Measurements from ENCODE around the gene SULF2. TPM values are rescaled to one million over a fixed set of nuclear protein-coding genes. Genes with fewer than 3 reads are reported as not detected.
"Not testable (repeated sequence)": the region's sequence is repeated elsewhere in the genome, so short reads cannot be mapped to it uniquely, and the experiment has no call there.

SULF2 gene
- 72.9 and 220 TPM in 2 replicates for total RNA-seq

DNA sequence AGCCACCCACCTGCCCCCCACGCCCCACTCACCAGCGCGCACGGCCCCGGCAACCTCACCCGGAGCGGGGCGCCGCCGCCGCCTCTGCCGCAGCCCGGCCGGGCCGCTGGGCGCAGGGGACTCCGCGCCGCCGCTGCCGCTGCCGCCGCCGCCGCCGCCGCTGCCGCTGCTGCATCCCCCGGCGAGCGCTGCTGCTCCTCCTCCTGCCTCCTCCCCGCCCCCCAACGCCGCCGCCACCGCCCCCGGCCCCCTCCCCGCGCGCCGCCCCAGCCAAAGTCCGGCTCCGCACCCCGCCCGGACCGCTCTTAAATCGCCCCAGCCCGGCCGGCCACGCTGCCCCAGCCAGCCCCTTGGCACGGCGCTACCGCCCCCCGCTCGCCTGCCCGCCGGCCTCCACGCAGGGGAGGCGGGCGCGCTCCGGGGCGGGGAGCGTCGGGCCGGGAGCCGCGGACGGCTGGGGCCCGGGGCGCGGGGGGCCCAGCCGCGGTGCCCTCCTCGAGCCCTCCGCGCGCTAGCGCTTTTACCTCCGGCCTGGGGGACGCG, at the start of gene SULF2:
Gene SULF2 (minus strand): TSS at position 171 of the 543 bp plus-strand sequence. CDS start 28,118 bp downstream, outside the sequence.
- DNase-seq (ENCODE audit: low read depth in 2 of 2), result peak in 1 of 2 donors; percentile 56

DNA sequence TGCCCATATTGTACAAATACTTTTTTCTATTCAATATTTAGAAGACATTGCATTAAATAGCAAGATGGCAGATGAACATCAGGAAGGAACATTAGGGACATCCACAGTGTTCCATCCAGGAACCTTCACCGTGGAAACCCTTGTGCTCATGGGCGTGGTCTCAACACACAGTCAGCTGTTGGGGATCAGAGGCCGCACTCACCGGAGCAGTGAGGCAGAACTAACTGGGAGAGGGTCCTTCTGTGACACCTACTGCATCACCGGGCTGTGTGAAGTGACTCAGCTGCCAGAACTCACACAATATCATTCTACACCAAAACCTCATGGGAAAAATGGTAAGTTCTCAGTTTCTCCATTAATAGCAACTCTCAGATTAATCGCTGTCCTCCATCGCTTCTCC, 46.4 kb upstream of the SULF2 start:
- DNase-seq (ENCODE audit: low read depth in 2 of 2), result not testable (repeated sequence)

DNA sequence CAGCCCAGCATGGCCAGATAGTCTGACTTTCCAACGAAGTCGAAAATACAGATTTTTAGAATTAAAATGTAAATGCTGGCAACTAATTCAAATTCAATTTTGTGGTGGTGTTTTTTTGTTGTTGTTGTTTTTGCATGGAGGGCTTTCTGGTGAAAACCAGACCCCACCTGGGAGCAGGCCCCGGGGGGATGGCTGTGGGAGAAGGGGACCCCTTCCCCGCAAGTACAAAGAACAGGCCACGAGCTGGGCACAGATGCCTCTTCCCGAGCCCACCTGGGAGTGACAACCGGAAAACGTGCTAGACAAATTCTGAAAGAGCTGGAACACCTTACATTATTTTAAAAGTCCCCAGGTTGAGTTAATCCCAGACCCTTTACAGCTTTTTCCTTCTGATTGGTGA, 41.4 kb upstream of the SULF2 start:
- DNase-seq (ENCODE audit: low read depth in 2 of 2), result not testable (repeated sequence)

DNA sequence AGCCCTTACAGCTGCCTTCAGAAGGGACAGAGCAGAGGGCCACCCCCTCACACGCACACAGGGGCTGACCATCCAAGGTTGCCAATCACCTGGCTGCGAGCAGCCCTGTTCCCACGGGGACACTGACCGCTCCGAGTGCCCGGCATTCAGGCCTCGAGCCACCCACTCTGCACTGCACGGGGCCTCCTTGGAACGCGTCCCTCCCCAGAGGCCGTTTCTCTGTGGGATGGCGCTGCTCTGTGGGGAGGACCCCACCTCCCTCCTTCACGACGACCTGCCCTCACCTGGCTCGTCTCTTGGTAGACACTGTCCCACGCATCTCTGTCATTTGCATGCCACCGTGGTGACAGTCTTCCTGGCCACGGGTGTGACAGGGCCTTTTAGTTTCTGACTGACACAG, 40.7 kb upstream of the SULF2 start:
- not testable (repeated sequence) for DNase-seq (ENCODE audit: low read depth in 2 of 2)

DNA sequence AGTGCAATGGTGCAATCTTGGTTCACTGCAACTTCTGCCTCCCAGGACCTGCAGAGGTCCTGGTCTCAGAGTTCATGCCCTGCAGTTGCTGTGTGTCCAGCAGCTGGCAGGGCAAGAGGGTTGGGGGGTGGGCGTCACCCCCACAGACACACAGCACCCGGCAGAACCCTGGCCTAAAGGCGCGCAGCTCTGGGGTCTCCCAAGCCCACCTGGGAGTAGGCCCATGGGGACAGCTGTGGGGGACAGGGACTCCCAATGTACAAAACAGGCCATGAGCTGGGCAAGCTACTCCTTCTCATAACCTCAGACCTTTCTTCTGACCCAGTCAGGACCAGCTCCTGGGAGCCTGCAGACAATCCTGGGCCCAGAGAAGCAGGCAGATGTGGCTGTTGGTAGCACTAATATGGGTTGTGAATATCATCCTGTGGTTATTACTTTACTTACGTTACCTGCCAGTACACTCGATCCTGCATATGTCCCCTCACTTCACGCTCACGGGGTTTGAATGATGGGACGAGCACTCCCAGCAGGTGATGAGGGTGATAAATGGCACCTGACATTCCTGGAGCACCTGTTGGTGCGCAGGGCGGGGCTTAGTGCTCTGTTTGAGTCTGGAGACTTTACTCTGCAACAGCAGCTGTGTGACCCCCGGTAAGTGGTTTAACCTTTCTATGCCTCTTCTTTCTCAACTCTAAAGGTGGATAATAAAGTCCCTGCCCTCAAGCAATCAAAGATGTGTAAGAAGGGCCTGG, 39.9 kb upstream of the SULF2 start:
- DNase-seq (ENCODE audit: low read depth in 2 of 2), result no peak

DNA sequence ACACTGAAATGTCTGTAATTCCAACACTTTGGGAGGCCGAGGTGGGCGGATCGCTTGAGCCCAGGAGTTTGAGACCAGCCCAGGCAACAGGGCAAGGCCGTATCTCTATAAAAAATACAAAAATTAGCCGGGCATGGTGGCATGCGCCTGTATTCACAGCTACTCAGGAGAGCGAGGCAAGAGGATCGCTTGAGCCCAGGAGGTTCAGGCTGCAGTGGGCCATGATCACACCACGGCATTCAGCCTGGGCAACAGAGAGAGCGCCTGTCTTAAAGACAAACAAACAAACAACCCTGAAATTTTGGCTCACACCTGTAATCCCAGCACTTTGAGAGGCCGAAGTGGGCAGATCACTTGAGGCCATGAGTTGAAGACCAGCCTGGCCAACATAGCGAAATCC, 38.7 kb upstream of the SULF2 start:
- not testable (repeated sequence) for DNase-seq (ENCODE audit: low read depth in 2 of 2)

DNA sequence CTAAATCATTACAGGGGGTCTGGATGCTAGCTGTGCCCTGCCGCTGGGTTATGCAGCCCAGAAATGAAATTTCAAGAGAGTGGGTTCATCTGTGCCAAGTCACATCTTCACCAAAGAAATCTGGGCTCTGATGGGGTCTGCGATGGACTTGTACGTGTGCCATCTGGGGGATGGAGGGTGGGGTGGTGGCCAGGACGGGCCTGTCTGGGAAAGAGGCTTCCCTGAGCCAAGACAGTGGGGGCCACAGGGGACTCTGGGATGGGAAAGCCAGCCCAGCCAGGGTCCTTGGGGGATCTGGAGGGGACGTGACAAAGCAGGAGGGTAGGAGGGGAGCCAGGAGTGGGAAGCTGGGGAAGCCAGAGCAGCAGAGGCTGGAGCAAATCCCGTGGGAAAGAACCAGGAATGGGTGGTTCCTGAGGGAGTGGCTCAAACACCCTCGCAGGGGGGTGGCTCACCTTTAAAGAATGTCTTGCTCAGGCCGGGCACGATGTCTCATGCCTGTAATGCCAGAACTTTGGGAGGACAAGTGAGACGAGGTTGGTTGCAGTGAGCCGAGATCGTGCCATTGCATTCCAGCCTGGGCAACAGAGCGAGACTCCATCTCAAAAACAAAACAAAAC, 36.3 kb upstream of the SULF2 start:
- no peak for DNase-seq (ENCODE audit: low read depth in 2 of 2)

DNA sequence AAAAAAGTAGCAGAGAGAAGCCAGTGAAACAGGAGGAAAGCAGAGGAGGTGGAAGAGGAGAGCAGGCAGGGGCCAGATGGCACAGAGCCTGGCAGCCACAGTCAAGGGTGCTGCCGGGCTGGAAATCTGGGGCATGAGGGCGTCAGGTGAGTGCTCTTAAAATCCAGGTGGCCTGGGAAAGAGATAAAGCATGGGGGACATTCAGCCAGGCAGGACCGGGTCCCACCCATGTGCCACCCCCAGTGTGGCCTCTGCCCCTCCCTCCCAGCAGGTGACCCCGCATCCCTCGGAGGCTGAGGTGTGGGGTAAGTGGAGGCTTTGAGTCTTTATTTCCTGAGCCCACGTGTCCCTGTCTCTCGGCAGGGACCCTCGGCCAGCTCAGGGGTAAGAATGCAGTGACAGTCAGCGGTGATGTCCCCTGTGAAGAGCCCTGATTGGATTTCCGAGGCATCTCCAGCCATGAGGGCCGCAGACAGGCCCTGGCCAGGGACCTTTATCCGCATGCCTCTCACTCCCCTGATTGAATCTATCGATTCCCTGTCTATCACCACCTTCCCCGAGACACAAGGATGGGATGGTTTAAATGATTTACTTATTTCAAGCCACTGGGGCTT, 33.8 kb upstream of the SULF2 start:
- no peak for DNase-seq (ENCODE audit: low read depth in 2 of 2)

DNA sequence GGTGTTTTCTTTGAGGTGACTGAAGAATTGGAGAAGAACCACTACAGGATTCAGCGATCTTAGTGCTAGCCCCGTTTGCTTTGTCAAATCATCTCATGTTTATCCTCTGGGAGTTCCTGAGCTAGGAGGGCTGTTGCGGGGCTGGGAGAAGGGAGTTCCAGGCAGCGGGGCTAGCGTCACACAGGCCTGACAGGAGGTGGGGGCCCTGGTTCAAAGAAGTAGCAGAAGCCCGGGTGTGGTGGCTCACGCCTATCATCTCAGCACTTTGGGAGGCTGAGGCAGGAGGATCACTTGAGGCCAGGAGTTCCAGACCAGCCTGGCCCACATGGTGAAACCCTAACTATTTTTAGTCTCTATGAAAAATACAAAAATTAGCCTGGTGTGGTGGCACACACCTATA, 33.2 kb upstream of the SULF2 start:
- no peak for DNase-seq (ENCODE audit: low read depth in 2 of 2)

DNA sequence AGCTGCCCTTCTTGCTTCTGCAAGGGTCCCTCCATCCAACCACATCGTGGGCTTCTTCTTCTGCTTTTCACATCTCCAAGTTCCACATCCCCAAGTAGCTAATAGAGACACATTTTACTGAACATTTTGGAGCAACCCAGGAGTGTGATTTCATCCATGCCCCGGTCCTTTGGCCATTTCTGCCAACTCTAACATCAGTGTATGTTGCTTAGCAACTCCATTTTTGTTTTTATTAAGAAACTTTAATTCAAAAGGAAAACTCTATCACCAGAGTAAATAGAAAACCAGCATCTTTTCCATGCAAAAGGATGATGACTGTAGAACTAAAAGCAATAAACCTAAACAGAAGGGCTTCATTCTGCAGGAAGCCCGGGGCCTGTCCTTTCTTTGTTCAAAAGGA, 32.7 kb upstream of the SULF2 start:
- no peak for DNase-seq (ENCODE audit: low read depth in 2 of 2)

DNA sequence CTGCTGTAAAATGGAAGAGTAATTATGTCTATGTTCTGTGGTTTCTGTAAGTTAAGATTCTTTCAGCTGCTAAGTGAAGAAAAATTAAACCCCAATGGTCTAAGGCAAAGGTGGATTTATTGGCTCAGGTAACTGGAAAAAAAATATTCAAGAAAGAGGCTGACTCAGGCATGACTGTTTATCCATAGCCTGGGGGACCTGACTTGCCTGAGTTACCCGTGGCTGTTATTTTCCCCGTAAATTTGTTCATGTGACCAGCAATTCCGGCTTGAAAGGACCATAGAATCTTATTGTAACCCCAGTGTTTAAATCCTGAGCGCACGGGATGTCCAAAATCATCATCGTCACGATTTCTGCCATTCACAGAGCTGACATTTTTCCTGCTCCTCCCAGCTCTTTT, 32.3 kb upstream of the SULF2 start:
- no peak for DNase-seq (ENCODE audit: low read depth in 2 of 2)

DNA sequence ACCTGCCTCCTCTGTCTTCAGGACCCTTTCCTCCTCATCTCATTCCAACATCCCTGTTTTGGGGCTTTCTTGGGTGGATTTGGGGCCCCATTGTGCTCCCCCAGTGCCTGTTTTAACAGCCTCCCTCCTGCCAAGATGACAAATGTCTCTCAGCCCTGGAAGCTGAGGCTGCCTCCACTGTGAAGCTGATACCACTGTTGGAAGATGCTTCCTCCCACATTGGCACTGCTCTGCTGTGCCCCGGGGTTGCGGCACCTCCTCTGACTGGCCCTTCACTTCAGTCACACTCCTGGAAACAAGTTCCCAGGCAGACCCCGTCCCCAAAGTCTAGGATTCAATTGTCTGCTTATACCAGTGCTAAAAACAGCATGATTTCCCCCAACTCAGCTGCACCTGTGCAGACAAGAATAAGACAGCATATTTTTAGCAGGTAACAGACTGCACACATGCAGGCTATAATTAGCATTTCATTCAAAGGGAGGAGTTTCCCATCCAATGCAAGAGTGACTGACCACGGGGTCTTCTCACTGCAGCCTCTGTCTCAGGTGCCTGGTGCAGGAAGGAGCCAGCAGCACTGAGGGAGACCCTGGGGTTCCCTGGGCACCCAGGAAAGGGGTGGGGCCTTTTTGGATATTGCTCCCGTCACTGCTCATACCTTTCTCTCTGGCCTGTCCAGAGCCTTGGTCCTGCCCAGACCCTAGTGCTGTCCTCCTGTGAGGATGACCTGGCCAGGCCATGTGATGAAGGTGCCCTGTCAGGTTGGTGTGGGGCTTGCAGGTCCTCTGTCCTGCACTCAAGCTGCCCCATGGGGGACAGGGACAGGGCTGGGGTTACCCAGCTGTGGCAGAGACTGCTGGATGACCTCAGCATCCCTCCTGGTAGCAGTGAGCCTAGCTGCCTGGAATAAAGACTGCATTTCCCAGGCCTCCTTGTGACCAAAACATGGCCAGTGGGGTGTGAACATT, 31.5 kb upstream of the SULF2 start:
- no peak for DNase-seq (ENCODE audit: low read depth in 2 of 2)

DNA sequence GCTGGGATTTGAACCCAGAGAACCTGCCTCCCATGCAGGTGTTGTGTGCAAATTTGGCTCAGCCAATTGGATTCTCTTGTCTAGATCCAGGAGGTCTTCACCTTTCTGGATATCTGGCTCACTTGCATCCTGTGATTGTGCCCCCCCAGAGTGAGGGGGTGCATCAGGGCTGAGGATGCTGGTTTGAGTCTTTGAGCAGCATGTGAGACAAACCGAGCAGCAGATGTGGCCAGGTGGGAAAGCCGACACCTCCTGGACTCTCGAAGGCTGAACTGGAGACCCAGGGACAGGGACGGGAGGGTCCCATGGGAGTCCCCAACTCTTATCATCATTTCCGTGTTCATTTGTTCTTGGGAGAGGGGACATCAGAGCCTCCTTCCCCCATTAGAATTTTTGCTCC, 30.6 kb upstream of the SULF2 start:
- no peak for DNase-seq (ENCODE audit: low read depth in 2 of 2)

DNA sequence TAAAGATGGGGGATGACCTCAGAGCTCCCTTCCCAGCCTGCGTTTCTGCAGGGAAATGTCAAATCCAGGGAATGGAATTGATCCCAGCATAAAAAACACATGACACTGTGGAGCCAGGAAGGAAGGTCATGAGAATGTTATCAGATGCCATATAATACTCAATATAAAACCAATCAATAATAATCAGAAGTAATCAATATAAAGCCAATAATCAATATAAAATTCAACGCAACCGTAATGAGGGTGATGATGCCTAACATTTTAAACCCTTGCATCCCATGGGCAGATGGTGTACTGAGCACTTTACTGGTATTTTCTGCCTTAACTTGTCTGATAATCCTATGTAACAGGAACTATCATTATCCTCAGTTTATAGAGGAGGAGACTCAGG, 30.1 kb upstream of the SULF2 start:
- DNase-seq (ENCODE audit: low read depth in 2 of 2), result no peak

DNA sequence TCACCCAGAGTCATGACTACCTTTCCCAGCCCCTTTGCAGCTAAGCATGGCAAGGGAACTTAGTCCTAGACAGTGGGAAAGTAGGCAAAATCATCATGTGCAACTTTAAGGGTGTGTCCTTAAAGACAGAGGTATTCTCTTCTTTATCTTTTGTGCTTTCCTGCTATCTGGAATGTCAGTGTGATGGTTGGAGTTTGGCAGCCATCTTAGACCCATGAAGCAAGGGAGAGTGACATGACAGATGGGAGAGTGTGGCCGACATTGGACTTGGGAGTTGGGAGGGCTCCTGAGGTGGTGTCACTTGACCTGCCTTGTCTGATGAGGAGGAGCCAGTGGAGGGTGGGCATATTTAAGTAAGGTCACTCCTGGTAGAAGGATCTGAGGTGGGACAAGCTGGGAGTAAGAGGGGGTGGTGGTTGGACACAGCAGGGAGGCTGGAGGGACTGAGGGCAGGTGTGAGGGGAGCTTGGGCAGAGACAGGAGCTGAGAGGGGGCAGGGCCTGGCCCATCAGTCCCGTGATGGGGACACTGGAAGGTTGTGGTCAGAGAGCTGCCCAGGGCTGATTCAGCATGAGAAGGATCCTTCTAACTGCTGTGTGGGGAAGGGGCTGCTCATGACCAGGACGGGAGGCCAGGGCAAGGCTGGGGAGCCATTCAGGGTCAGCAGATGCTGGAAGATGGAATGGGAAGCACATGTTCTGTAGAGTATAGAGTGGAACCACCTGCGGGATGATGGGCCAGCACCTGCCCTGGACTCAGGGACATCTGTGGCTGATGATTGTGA, 29.5 kb upstream of the SULF2 start:
- DNase-seq (ENCODE audit: low read depth in 2 of 2), result no peak

DNA sequence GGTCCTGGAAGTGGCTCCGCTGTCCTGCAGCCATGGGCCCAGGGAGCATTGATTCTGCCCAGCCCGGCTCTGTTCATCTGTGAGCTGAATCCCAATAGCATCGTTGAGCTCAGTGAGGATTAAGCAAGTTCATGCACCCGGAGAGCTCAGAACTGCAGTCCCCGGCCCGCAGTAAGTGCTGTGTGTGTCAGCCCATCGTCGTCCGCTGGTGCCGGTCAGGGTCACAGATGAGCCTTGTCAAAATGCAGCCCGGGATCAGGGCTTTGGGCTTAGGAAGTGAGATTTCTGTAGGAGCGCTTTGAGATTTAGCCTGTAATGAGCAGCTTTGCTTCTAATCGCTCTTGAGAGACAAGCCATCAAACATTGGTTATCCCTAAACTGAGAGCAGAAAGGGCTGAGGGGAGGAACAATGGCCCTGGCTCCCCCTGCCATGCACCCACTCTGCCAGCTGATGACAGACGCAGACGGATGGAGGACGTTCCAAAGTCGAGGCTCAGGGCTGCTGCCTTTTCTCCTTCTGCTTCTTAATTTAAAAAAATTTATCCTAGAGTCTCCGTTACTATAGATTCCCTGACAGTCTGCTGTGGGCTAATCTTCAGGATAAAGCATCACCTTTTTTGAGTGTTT, 25.6 kb upstream of the SULF2 start:
- no peak for DNase-seq (ENCODE audit: low read depth in 2 of 2)

DNA sequence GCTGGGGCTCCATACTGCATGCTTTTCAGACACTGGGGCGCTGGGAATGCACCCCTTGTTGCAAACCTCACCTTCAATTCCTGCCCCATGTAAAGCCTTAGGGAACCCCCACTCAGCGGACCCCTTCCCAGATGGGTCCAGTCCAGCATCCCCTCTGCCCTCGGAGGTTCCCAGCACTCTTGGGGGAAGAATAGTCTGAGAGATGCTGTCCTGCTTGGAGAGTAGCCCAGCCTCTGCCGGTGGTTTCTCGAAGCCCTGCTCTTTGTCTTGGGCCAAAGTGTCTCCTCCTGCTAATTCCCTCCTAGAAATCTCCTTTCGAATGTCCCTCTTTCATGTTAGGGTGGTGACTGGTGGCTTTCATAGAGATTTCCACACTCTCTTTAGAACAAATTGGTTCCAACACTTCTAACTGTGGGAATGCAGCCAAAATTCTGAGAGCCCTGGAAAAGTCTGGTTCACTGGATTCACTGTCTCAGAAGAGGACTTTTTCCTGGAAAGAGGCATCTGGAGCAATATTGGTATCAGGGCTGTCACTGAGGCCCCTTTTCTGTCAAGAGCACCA, 24.9 kb upstream of the SULF2 start:
- no peak for DNase-seq (ENCODE audit: low read depth in 2 of 2)

DNA sequence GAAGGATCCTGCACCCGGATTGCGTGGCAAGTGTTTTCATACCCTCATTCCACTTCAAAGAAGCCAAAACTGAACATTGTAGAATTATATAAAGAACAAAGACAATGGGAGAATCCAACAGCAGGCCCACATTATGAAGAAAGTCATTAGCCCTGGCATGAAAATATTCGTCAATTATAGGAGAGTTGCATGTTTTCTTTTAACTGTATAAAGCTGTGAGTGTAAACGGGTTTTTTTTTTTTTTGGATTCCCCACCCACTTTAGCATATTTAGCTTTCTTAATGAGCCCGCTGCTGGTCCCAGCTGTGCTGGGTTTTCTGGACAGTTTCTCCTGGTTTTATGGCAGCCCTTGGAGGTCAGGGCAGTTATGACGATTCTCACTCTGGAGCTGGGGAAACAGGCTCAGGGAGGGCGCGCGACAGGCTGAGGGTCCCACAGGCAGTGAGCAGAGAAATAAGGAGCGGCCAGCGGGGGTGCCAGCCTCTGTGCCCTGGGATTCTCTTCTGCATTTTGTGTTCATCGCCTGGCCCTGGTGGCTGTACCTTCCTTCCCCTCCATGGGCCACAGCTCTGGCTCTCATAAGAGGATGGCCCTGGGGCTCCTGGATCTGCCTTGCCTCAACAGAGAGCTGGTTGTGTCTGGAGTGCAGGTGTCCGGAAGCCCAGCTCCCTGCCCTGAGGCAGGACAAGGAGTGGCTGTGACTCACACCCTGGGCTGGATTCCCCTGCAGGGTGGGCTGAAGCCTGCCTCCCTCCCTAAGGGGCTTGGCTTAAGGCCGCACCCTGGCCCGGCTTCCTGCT, 24.1 kb upstream of the SULF2 start:
- DNase-seq (ENCODE audit: low read depth in 2 of 2), result no peak

DNA sequence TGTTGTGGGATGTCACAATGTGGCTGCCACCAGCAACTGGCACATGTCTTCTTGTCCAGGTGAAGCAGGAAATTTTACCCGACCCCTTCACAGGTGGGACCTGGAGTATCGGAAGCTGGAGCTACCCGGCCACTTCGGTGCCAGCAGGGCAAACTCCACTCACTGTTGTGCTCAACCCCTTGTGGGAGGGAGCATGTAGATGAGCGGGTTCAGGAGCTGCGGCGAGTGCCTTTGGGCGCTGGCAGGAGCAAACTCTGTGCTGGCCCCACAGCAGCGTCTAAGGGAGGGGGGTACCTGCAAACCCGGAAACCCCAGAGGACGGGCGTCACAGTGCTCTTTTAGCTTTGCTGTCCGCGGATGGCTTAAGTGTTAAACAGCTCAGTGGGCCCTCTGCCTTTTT, 20.7 kb upstream of the SULF2 start:
- DNase-seq (ENCODE audit: low read depth in 2 of 2), result no peak
